HG02870 (cell line): ENCODE data around the gene NOTCH2NLA.
"Not testable (repeated sequence)": the region's sequence is repeated elsewhere in the genome, so short reads cannot be mapped to it uniquely, and the experiment has no call there.

ENCODE experiments used
- ATAC-seq: cut with Tn5 transposase; IDR thresholded peaks from one replicate; pipeline ENCODE4 v1.9.1; 2021; ENCODE audit warnings: mild to moderate bottlenecking, moderate library complexity; ENCODE audit not compliant: unreplicated experiment

NOTCH2NLA gene

GRCh38 chr1:146228710-146229477, at the start of gene NOTCH2NLA:
Gene NOTCH2NLA, minus strand, starts transcription at chr1:146229021. Its CDS starts 39,684 bp downstream, at chr1:146189337.
- not testable (repeated sequence) for ATAC-seq

GRCh38 chr1:146278346-146278745, 49.5 kb upstream of the NOTCH2NLA start:
- ATAC-seq, result peak; percentile 46

- not testable (repeated sequence) for ATAC-seq
Observed at GRCh38 chr1:146277087-146277486, 48.3 kb upstream of the NOTCH2NLA start.

- not testable (repeated sequence) for ATAC-seq
Observed at GRCh38 chr1:146274083-146274482, 45.3 kb upstream of the NOTCH2NLA start.

- ATAC-seq, result not testable (repeated sequence)
Observed at GRCh38 chr1:146273194-146273593, 44.4 kb upstream of the NOTCH2NLA start.

- ATAC-seq, result not testable (repeated sequence)
Observed at GRCh38 chr1:146272734-146273133, 43.9 kb upstream of the NOTCH2NLA start.

- ATAC-seq, result not testable (repeated sequence)
Observed at GRCh38 chr1:146271977-146272376, 43.2 kb upstream of the NOTCH2NLA start.

- ATAC-seq, result not testable (repeated sequence)
Observed at GRCh38 chr1:146270129-146270528, 41.3 kb upstream of the NOTCH2NLA start.

GRCh38 chr1:146266179-146266748, 37.4 kb upstream of the NOTCH2NLA start:
- ATAC-seq, result not testable (repeated sequence)

- ATAC-seq, result not testable (repeated sequence)
Observed at GRCh38 chr1:146264761-146265160, 35.9 kb upstream of the NOTCH2NLA start.

- ATAC-seq, result not testable (repeated sequence)
Observed at GRCh38 chr1:146260006-146260730, 31.3 kb upstream of the NOTCH2NLA start.

- not testable (repeated sequence) for ATAC-seq
Observed at GRCh38 chr1:146257992-146258552, 29.3 kb upstream of the NOTCH2NLA start.

GRCh38 chr1:146254569-146255197, 25.9 kb upstream of the NOTCH2NLA start:
- ATAC-seq, result not testable (repeated sequence)

GRCh38 chr1:146253249-146253855, 24.5 kb upstream of the NOTCH2NLA start:
- not testable (repeated sequence) for ATAC-seq

GRCh38 chr1:146251523-146251922, 22.7 kb upstream of the NOTCH2NLA start:
- ATAC-seq, result not testable (repeated sequence)

- not testable (repeated sequence) for ATAC-seq
Observed at GRCh38 chr1:146248643-146249042, 19.8 kb upstream of the NOTCH2NLA start.

- not testable (repeated sequence) for ATAC-seq
Observed at GRCh38 chr1:146236626-146237025, 7.8 kb upstream of the NOTCH2NLA start.

- not testable (repeated sequence) for ATAC-seq
Observed at GRCh38 chr1:146236026-146236601, 7.3 kb upstream of the NOTCH2NLA start.

- not testable (repeated sequence) for ATAC-seq
Observed at GRCh38 chr1:146228144-146228682, 608 bp downstream of the NOTCH2NLA start.
